NCI-H69 (cell line): ENCODE results near the gene POR.
A peak's percentile ranks its signal among the peaks of the same experiment; 100 is the strongest.
"Not testable (repeated sequence)": the region's sequence is repeated elsewhere in the genome, so short reads cannot be mapped to it uniquely, and the experiment has no call there.

Experiments used
- DNase-seq: peaks from one replicate; lab custom pipeline; 2025; lab: John Stamatoyannopoulos, UW

Gene POR

GRCh38 chr7:75914655-75915415 lies at the start of gene POR:
Gene POR, plus strand, starts transcription at chr7:75915155. Its CDS starts 38,847 bp downstream, at chr7:75954002.
- peak; percentile 97 for DNase-seq

GRCh38 chr7:75866114-75866488 lies 48.9 kb upstream of the POR start:
- DNase-seq, result peak; percentile 68

- peak; percentile 85 for DNase-seq
These were observed 48.2 kb upstream of the POR start for GRCh38 chr7:75866489-75867389.

GRCh38 chr7:75867390-75867717 lies 47.6 kb upstream of the POR start:
- no peak for DNase-seq

- DNase-seq, result no peak
These were observed 46.8 kb upstream of the POR start for GRCh38 chr7:75868153-75868552.

- DNase-seq, result no peak
These were observed 45.1 kb upstream of the POR start for GRCh38 chr7:75869776-75870379.

GRCh38 chr7:75870557-75871161 lies 44.3 kb upstream of the POR start:
- no peak for DNase-seq

GRCh38 chr7:75872073-75872782 lies 42.7 kb upstream of the POR start:
- no peak for DNase-seq

GRCh38 chr7:75874180-75874579 lies 40.8 kb upstream of the POR start:
- DNase-seq, result not testable (repeated sequence)

GRCh38 chr7:75875113-75876080 lies 39.6 kb upstream of the POR start:
- no peak for DNase-seq

- DNase-seq, result no peak
These were observed 38.7 kb upstream of the POR start for GRCh38 chr7:75876126-75876881.

GRCh38 chr7:75878312-75878768 lies 36.6 kb upstream of the POR start:
- no peak for DNase-seq

- DNase-seq, result peak; percentile 98
These were observed 36.0 kb upstream of the POR start, which contains the start of gene RHBDD2 for GRCh38 chr7:75878769-75879611. Gene RHBDD2, plus strand, starts transcription at chr7:75879034. Its CDS starts 49 bp downstream, at chr7:75879083.

GRCh38 chr7:75879771-75880184 lies 35.2 kb upstream of the POR start:
- peak; percentile 73 for DNase-seq

- no peak for DNase-seq
These were observed 34.7 kb upstream of the POR start for GRCh38 chr7:75880242-75880641.

GRCh38 chr7:75881436-75882095 lies 33.4 kb upstream of the POR start:
- DNase-seq, result no peak

- DNase-seq, result not testable (repeated sequence)
These were observed 31.6 kb upstream of the POR start for GRCh38 chr7:75883265-75883824.

- DNase-seq, result no peak
These were observed 30.5 kb upstream of the POR start for GRCh38 chr7:75884476-75884875.
